GM21447 (cell line): ENCODE measurements around the gene PGF.

Source experiments
- ATAC-seq: cut with Tn5 transposase; IDR thresholded peaks from one replicate; pipeline ENCODE4 v1.9.1; 2021; ENCODE audit not compliant: unreplicated experiment

PGF gene

GRCh38 chr14:74979029-74979428, 23.6 kb upstream of the PGF start:
- no peak for ATAC-seq

- no peak for ATAC-seq
Observed at GRCh38 chr14:74978416-74978947, 23.1 kb upstream of the PGF start.

GRCh38 chr14:74977901-74978385, 22.5 kb upstream of the PGF start:
- no peak for ATAC-seq

- ATAC-seq = no peak
Observed at GRCh38 chr14:74977164-74977900, 21.9 kb upstream of the PGF start.

GRCh38 chr14:74976264-74977113, 21.1 kb upstream of the PGF start:
- no peak for ATAC-seq

- no peak for ATAC-seq
Observed at GRCh38 chr14:74975059-74975810, 19.8 kb upstream of the PGF start.

- ATAC-seq = no peak
Observed at GRCh38 chr14:74974364-74975058, 19.1 kb upstream of the PGF start.

GRCh38 chr14:74973905-74974363, 18.5 kb upstream of the PGF start:
- no peak for ATAC-seq

GRCh38 chr14:74973003-74973653, 17.7 kb upstream of the PGF start:
- ATAC-seq = no peak

- no peak for ATAC-seq
Observed at GRCh38 chr14:74968811-74969210, 13.4 kb upstream of the PGF start.

- ATAC-seq = no peak
Observed at GRCh38 chr14:74965486-74966153, 10.2 kb upstream of the PGF start.

GRCh38 chr14:74964787-74965485, 9.5 kb upstream of the PGF start:
- no peak for ATAC-seq

- no peak for ATAC-seq
Observed at GRCh38 chr14:74963705-74964271, 8.4 kb upstream of the PGF start.

GRCh38 chr14:74963178-74963704, 7.8 kb upstream of the PGF start:
- ATAC-seq = no peak

GRCh38 chr14:74962493-74962892, 7.1 kb upstream of the PGF start:
- ATAC-seq = no peak

GRCh38 chr14:74962046-74962445, 6.6 kb upstream of the PGF start:
- ATAC-seq = no peak

GRCh38 chr14:74961238-74961911, 6.0 kb upstream of the PGF start:
- ATAC-seq = no peak

GRCh38 chr14:74960736-74961135, 5.3 kb upstream of the PGF start:
- ATAC-seq = no peak
